HFF-Myc (cell line): ENCODE measurements around the gene UCHL5.
A peak's percentile ranks its signal among the peaks of the same experiment; 100 is the strongest.
"Not testable (repeated sequence)": the region's sequence is repeated elsewhere in the genome, so short reads cannot be mapped to it uniquely, and the experiment has no call there.

Experiments
- DNase-seq: peaks from one replicate; pipeline ENCODE4 v3.0.0-alpha.2; 2011; ENCODE audit warnings: low read depth; ENCODE audit errors: extremely low read depth
- H3K4me3 ChIP-seq: replicated peaks from 2 replicates; pipeline ENCODE4 v1.5.1; 2011; ENCODE audit warnings: low read depth, mild to moderate bottlenecking, control low read depth, low read length
- TF ChIP-seq, protein P1 (sequence below): IDR thresholded peaks from 2 replicates; pipeline ENCODE4 v1.5.1; 2012; ENCODE audit warnings: mild to moderate bottlenecking, low read depth, low read length, control low read depth; ENCODE audit errors: missing control alignments

Gene UCHL5

DNA sequence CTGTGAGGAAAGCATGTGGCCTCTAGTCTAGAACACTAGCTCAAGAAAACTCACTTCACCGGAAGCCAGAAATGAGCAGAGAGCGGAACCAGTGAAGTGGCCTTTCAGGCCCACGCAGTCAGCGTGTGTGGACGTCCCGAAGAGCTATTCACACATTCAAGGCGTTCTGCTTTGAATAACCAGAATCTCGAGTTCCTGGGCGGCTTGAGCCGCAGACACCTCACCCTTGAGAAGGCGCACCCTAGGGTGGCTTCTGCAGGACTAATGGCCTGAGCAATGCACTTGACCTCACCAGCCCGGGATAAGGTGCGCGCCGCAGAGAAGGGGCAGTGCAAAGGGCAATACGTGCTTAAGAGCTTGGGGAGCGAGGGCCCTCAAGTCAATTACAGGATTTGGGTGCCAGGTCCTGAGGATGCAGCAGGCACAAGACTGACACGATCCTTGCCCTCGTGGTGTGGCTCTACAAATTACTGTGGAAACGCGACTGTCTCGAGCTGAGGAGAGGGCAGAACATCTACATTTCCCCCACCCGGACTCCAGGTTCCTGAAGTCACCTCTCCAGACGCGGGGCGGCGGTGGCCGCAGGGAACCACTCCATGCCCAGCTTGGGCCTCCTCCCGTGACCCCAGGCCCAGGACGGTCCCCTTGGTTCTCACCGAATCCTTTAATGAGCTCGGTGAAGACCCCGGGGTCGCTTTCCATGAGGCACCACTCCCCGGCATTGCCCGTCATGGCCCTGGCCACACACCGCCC is 455 bp downstream of the UCHL5 start:
- H3K4me3 ChIP-seq, result peak overlapping the region; percentile 95
- DNase-seq, result no peak
- TF ChIP-seq, protein P1, sequence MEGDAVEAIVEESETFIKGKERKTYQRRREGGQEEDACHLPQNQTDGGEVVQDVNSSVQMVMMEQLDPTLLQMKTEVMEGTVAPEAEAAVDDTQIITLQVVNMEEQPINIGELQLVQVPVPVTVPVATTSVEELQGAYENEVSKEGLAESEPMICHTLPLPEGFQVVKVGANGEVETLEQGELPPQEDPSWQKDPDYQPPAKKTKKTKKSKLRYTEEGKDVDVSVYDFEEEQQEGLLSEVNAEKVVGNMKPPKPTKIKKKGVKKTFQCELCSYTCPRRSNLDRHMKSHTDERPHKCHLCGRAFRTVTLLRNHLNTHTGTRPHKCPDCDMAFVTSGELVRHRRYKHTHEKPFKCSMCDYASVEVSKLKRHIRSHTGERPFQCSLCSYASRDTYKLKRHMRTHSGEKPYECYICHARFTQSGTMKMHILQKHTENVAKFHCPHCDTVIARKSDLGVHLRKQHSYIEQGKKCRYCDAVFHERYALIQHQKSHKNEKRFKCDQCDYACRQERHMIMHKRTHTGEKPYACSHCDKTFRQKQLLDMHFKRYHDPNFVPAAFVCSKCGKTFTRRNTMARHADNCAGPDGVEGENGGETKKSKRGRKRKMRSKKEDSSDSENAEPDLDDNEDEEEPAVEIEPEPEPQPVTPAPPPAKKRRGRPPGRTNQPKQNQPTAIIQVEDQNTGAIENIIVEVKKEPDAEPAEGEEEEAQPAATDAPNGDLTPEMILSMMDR, result no peak

DNA sequence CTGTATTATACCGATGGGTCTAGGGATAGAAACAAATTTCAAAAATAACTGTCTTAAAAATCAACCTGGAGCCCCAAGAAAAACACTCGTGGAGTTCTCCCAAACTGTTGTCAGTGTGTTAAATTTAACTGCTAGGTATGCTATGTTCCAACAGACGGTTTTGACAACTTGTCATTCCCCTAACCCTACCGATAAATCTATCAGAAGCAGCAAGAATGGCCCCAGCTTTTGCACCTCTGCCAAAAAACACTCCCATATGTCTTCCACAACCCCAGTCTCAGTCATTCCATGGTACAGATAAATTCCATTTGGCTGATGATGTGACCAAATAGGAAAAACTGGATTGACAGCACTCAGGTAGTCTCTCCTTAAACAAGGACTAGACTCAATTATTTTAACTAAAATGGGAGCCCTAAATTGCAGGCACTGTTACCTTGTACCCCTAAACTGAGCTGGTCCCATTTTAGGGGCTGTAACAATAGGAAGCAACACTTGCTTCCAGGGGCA is 4.9 kb downstream of the UCHL5 start:
- TF ChIP-seq, protein P1, result no peak
- no peak for DNase-seq
- H3K4me3 ChIP-seq, result no peak overlapping the region

DNA sequence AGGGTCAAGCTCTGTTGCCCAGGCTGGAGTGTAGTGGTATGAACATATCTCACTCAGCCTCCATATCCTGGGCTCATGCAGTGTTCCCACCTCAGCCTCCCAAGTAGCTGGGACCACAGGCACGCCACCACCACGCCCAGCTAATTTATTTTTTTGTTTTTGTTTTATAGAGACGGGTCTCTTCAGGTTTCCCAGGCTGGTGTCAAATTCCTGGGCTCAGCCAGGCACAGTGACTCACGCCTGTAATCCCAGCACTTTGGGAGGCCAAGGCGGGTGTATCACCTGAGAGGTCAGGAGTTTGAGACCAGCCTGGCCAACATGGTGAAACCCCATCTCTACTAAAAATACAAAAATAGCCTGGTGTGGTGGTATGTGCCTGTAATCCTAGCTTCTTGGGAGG is 10.2 kb downstream of the UCHL5 start:
- H3K4me3 ChIP-seq, DNase-seq: not testable (repeated sequence)

DNA sequence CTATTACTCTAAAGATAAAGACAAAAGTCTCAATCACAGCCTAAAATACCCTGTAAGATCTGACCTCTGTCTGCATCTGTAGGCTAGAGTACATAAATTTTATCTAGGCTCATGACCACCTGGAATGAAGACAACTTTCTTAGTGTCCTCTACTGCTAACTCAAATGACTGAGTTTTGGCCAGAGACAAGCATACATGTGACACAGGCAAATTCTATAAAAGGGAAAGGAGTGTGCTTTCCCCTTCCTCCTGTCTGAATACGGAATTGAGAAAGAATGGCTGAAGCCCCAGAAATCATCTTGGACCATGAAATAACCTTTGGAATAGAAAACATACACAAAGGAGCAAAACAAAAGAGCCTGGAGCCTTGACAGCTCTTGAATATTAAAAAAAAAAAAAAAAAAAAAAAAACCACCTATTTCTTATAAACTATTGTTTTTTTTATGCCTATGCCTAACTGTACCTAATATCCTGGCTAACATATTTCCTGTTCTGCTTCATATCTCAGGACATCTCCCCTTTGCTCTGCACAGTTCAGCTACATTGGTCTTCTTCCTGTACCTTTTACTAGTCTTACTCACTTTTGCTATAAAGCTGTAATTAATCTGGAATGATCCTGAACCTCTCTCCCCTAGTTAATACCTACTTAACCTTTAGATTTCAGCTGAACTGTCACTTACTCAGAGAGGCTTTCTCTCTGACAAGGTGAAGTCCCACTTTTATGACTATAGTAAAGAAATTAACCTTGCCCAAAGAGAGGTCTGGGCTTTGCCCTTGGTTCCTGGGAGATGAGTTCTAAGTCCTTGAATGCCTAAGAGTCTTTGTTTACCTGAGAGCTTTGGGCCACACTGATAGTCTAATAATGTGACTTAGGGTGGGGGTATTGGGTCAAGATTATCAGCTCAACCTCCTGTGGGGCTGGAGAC is 16.1 kb downstream of the UCHL5 start:
- no peak for DNase-seq
- H3K4me3 ChIP-seq, result no peak overlapping the region
- TF ChIP-seq, protein P1, result no peak

DNA sequence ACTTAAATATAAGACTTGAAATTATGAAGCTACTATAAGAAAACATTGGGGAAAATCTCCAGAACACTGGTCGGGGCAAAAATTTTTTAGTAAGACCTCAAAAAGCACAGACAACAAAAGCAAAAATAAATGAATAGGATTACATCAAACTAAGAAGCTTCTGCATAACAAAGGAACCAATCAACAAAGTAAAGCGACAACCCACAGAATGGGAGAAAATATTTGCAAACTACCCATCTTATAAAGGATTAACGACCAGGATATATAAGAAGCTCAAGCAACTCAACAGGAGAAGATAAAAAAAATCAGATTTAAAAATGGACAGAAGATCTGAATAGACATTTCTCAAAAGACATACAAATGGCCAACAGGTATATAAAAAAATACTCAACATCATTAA is 19.1 kb downstream of the UCHL5 start:
- no peak for DNase-seq
- TF ChIP-seq, protein P1, result no peak
- H3K4me3 ChIP-seq, result no peak overlapping the region

DNA sequence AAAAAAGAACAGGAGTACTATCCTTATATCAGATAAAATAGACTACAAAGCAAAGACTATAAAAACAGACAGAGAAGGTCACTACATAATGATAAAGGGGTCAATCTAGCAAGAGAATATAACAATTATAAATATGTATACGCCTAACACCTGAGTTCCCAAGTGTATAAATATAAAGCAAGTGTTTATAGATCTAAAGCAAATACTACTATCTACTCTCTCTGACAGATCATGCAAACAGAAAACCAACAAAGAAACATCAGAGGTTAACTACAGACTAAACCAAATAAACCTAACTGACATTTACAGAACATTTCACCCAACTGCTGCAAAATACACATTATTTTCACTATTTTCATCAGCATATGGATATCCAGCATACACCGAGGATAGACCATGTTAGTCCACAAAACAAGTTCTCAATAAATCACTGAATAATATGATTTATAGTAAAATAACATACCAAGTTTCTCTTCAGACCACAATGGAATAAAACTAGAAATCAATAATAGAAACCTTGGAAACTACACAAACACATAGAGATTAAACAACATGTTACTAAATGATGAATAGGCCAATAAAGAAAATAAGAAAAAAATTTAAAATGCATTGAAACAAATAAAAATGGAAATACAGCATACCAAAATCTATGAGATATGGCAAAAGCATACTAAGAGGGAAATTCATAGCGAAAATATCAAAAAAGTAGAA is 22.7 kb downstream of the UCHL5 start:
- DNase-seq, result no peak
- no peak overlapping the region for H3K4me3 ChIP-seq
- TF ChIP-seq, protein P1, result no peak
